K562 (cell line): Measurements from ENCODE around the gene EHBP1L1. TPM values are rescaled to one million over a fixed set of nuclear protein-coding genes. Genes with fewer than 3 reads are reported as not detected.

Source experiments
- CEBPG ChIP-seq, 3 experiments: fragments of 200-800 bp in 1 of 3; sonication (Bioruptor generic) in 1 of 3; sonication (generic) in 1 of 3; formaldehyde crosslinking in 1 of 3; IDR thresholded peaks in 2 of 3; conservative IDR thresholded peaks in 1 of 3; 2 replicates each; pipeline versions ENCODE4 v1.6.1 to v1.8.0; 2016 to 2022; ENCODE audit warnings: missing compliant biosample characterization in 2 of 3, missing genetic modification characterization in 2 of 3, mild to moderate bottlenecking in 1 of 3, missing genetic modification reagents in 1 of 3
- ETV5 ChIP-seq: sonication (generic); formaldehyde crosslinking; IDR thresholded peaks from 2 replicates; pipeline ENCODE4 v1.4.0; 2020; ENCODE audit warnings: low read depth, mild to moderate bottlenecking, missing genetic modification reagents
- GTF2E2 ChIP-seq: fragments of 200-800 bp; sonication (Bioruptor generic); IDR thresholded peaks from 2 replicates; pipeline ENCODE4 v1.6.1; 2016; ENCODE audit warnings: missing genetic modification characterization, missing compliant biosample characterization
- HDAC2 ChIP-seq: fragments of 450-650 bp; IDR thresholded peaks from 2 replicates; pipeline ENCODE4 v1.6.1; 2016; ENCODE audit warnings: mild to moderate bottlenecking
- HMGXB4 ChIP-seq: sonication (generic); formaldehyde crosslinking; IDR thresholded peaks from 2 replicates; pipeline ENCODE4 v1.8.1; 2023; ENCODE audit warnings: mild to moderate bottlenecking, missing genetic modification reagents
- TAF1 ChIP-seq: IDR thresholded peaks from 2 replicates; pipeline ENCODE4 v1.6.1; 2011; ENCODE audit warnings: mild to moderate bottlenecking, low read length, moderate library complexity; ENCODE audit not compliant: insufficient read depth, control insufficient read depth, severe bottlenecking; ENCODE audit errors: extremely low read depth
- TOE1 ChIP-seq, 2 experiments: fragments of 450-650 bp in 1 of 2; sonication (generic) in 1 of 2; formaldehyde crosslinking in 1 of 2; IDR thresholded peaks; 2 replicates each; pipeline versions ENCODE4 v1.7.1 to v1.8.0; 2016 to 2022; ENCODE audit warnings: borderline replicate concordance in 2 of 2, mild to moderate bottlenecking in 2 of 2, antibody characterized with exemption in 1 of 2, inconsistent platforms in 1 of 2, low read depth in 1 of 2, missing genetic modification reagents in 1 of 2, moderate library complexity in 1 of 2
- ZBTB33 ChIP-seq: sonication (generic); formaldehyde crosslinking; IDR thresholded peaks from 2 replicates; pipeline ENCODE4 v1.8.1; 2023; ENCODE audit warnings: mild to moderate bottlenecking, missing genetic modification reagents
- ZBTB40 ChIP-seq, 2 experiments: fragments of 450-650 bp in 1 of 2; sonication (generic) in 1 of 2; formaldehyde crosslinking in 1 of 2; IDR thresholded peaks; 2 replicates each; pipeline versions ENCODE4 v1.7.1 to v1.9.0; 2016 to 2022; ENCODE audit warnings: inconsistent platforms in 1 of 2, mild to moderate bottlenecking in 1 of 2, missing genetic modification reagents in 1 of 2
- ZC3H8 ChIP-seq: fragments of 450-650 bp; IDR thresholded peaks from 2 replicates; pipeline ENCODE4 v1.6.1; 2017
- polyA plus RNA-seq, 8 experiments: library from polyadenylated mRNA; depleted of rRNA in 4 of 8; stranded (reverse) in 5 of 8; unstranded in 3 of 8; fragments of >200 nt; fragmentation: Nextera tagmentation in 2 of 8; fragmentation: Illumina TruSeq in 1 of 8; extraction: Ambion mirVana in 2 of 8; extraction: Trizol in 1 of 8; gene quantifications; 2 replicates each; pipeline versions ENCODE4 v1.2.1 to v1.2.3, GENCODE V29; 2011 to 2014; ENCODE audit warnings: inconsistent platforms in 1 of 8, missing spikeins in 1 of 8
- total RNA-seq, 7 experiments: library from RNA; depleted of rRNA in 6 of 7; stranded (reverse); fragments of >200 nt in 6 of 7; fragmentation: Illumina TruSeq in 2 of 7; extraction: Trizol in 2 of 7; gene quantifications; 2 replicates each; pipeline versions ENCODE4 v1.2.1 to v1.2.3, GENCODE V29; 2011 to 2021; ENCODE audit warnings: low replicate concordance in 1 of 7

Gene EHBP1L1
- total and polyA plus RNA-seq, 9 of the 15 experiments (the other 6 are each of a cell fraction or from before 2014, with no cell fraction given), result 0.03 to 87.1 (median 26.3) TPM

- TF ChIP-seq ZBTB40 (IDR thresholded peaks at IDR 0.05) (peak; percentile 98), ZBTB40 (CRISPR knock-in tag; IDR thresholded peaks at IDR 0.05) (no peak), TAF1 (peak; percentile 72), ZC3H8 (no peak), TOE1 (IDR thresholded peaks at IDR 0.05; ENCODE audit: borderline replicate concordance) (peak; percentile 57; the same call in 1 of the 2 replicates), TOE1 (CRISPR knock-in tag; IDR thresholded peaks at IDR 0.05; ENCODE audit: borderline replicate concordance, low read depth) (0 out of 2 replicates have a peak, but pooled peaks have one; percentile 65), ZBTB33 (CRISPR knock-in tag) (no peak), CEBPG (CRISPR knock-in tag; IDR thresholded peaks at IDR 0.05) (no peak), CEBPG (tag; conservative IDR thresholded peaks at IDR 0.05 in 1 of 2, IDR thresholded peaks at IDR 0.05 in 1 of 2) (no peak), HMGXB4 (CRISPR knock-in tag) (peak; percentile 45; the same call in 1 of the 2 replicates), HDAC2 (peak; percentile 89; the same call in 1 of the 2 replicates), GTF2E2 (tag) (no peak), ETV5 (CRISPR knock-in tag) (peak; percentile 98)
Observed at GRCh38 chr11:65569973-65570918, 5.6 kb upstream of the EHBP1L1 start, which contains the start of gene ZNRD2 (continued).
